ENCODE data around the gene IQCK.
"Not testable (repeated sequence)": the region's sequence is repeated elsewhere in the genome, so short reads cannot be mapped to it uniquely, and the experiment has no call there.

The IQCK gene

GRCh38 chr16:19699472-19699871 lies 18.6 kb upstream of the IQCK start:
- no peak for DNase-seq (ENCODE audit: low read depth in 2 of 2)

GRCh38 chr16:19700319-19700781 lies 17.7 kb upstream of the IQCK start:
- no peak for DNase-seq (ENCODE audit: low read depth in 2 of 2)

- DNase-seq (ENCODE audit: low read depth in 2 of 2): no peak
Observed at GRCh38 chr16:19701091-19701490, 17.0 kb upstream of the IQCK start.

- no peak for DNase-seq (ENCODE audit: low read depth in 2 of 2)
Observed at GRCh38 chr16:19703172-19703889, 14.7 kb upstream of the IQCK start.

GRCh38 chr16:19704321-19705145 lies 13.5 kb upstream of the IQCK start:
- no peak for DNase-seq (ENCODE audit: low read depth in 2 of 2)

GRCh38 chr16:19705146-19705501 lies 12.9 kb upstream of the IQCK start:
- no peak for DNase-seq (ENCODE audit: low read depth in 2 of 2)

- DNase-seq (ENCODE audit: low read depth in 2 of 2): no peak
Observed at GRCh38 chr16:19705843-19706242, 12.2 kb upstream of the IQCK start.

GRCh38 chr16:19706846-19707245 lies 11.2 kb upstream of the IQCK start:
- DNase-seq (ENCODE audit: low read depth in 2 of 2): no peak

GRCh38 chr16:19707569-19708295 lies 10.3 kb upstream of the IQCK start:
- DNase-seq (ENCODE audit: low read depth in 2 of 2): no peak

- DNase-seq (ENCODE audit: low read depth in 2 of 2): no peak
Observed at GRCh38 chr16:19708296-19709205, 9.5 kb upstream of the IQCK start.

GRCh38 chr16:19709381-19710136 lies 8.5 kb upstream of the IQCK start:
- DNase-seq (ENCODE audit: low read depth in 2 of 2): no peak

GRCh38 chr16:19710191-19710908 lies 7.7 kb upstream of the IQCK start:
- DNase-seq (ENCODE audit: low read depth in 2 of 2): no peak

- no peak for DNase-seq (ENCODE audit: low read depth in 2 of 2)
Observed at GRCh38 chr16:19710991-19711545, 7.0 kb upstream of the IQCK start.

GRCh38 chr16:19711643-19712042 lies 6.4 kb upstream of the IQCK start:
- DNase-seq (ENCODE audit: low read depth in 2 of 2): no peak

GRCh38 chr16:19712418-19713058 lies 5.5 kb upstream of the IQCK start:
- DNase-seq (ENCODE audit: low read depth in 2 of 2): no peak

GRCh38 chr16:19713697-19714096 lies 4.4 kb upstream of the IQCK start:
- DNase-seq (ENCODE audit: low read depth in 2 of 2): no peak

GRCh38 chr16:19715566-19715965 lies 2.5 kb upstream of the IQCK start:
- no peak for DNase-seq (ENCODE audit: low read depth in 2 of 2)

- DNase-seq (ENCODE audit: low read depth in 2 of 2): no peak
Observed at GRCh38 chr16:19716183-19716582, 1.9 kb upstream of the IQCK start.

- DNase-seq (ENCODE audit: low read depth in 2 of 2): not testable (repeated sequence)
Observed at GRCh38 chr16:19716728-19717127, 1.3 kb upstream of the IQCK start.

All from stimulated activated CD4-positive, alpha-beta T cell treated with anti-CD3 and anti-CD28 coated beads, Interleukin-1b, Interleukin-23, amount 100 ng/mL, for 1 hour (primary cell).